Natural killer cell (primary cell): ENCODE results near the gene MTO1. TPM values are rescaled to one million over a fixed set of nuclear protein-coding genes. Genes with fewer than 3 reads are reported as not detected.
"Not testable (repeated sequence)": the region's sequence is repeated elsewhere in the genome, so short reads cannot be mapped to it uniquely, and the experiment has no call there.

Experiments used
- ATAC-seq, 3 donors: fragments of 150-1000 bp in 2 of 3; fragments of 200-7000 bp in 1 of 3; cut with Tn5 transposase; 1 replicate in 1 of 3; 2 replicates in 2 of 3; pipeline ENCODE4 v1.10.0; 2021; ENCODE audit warnings: mild to moderate bottlenecking in 2 of 3, moderate library complexity in 2 of 3
- DNase-seq, 2 donors: peaks; one replicate each; pipeline versions ENCODE4 v3.0.0 to v3.0.0-alpha.2; 2013 to 2021; ENCODE audit warnings: mixed read lengths in 1 of 2
- H3K27ac ChIP-seq: one replicate; pipeline ENCODE4 v1.5.1; 2013; ENCODE audit warnings: mild to moderate bottlenecking, low read length
- H3K27me3 ChIP-seq: one replicate; pipeline ENCODE4 v1.6.1; 2013; ENCODE audit warnings: low read length; ENCODE audit not compliant: control insufficient read depth, insufficient read depth
- H3K36me3 ChIP-seq: one replicate; pipeline ENCODE4 v1.6.1; 2013; ENCODE audit warnings: low read length; ENCODE audit not compliant: control insufficient read depth, insufficient read depth
- H3K4me1 ChIP-seq: one replicate; pipeline ENCODE4 v1.6.1; 2013; ENCODE audit warnings: low read length; ENCODE audit not compliant: control insufficient read depth, insufficient read depth
- H3K4me3 ChIP-seq: one replicate; pipeline ENCODE4 v1.5.1; 2013; ENCODE audit warnings: low read length
- H3K9me3 ChIP-seq: one replicate; pipeline ENCODE4 v1.6.1; 2013; ENCODE audit warnings: low read length; ENCODE audit not compliant: control insufficient read depth, insufficient read depth
- H3K27ac Mint-ChIP-seq, 2 donors: one replicate each; pipeline ENCODE4 v1.8.0; 2022; ENCODE audit warnings: mild to moderate bottlenecking in 2 of 2, mixed read lengths in 2 of 2, moderate library complexity in 1 of 2
- H3K27me3 Mint-ChIP-seq, 2 donors: one replicate each; pipeline ENCODE4 v1.8.0; 2022; ENCODE audit warnings: low read depth in 2 of 2, mixed read lengths in 2 of 2
- H3K36me3 Mint-ChIP-seq: one replicate; pipeline ENCODE4 v1.8.0; 2022; ENCODE audit warnings: mixed read lengths
- H3K4me1 Mint-ChIP-seq, 2 donors: one replicate each; pipeline ENCODE4 v1.8.0; 2022; ENCODE audit warnings: mixed read lengths in 2 of 2
- H3K4me3 Mint-ChIP-seq: one replicate; pipeline ENCODE4 v1.8.0; 2022; ENCODE audit warnings: mild to moderate bottlenecking, moderate library complexity, mixed read lengths
- H3K9me3 Mint-ChIP-seq, 2 donors: one replicate each; pipeline ENCODE4 v1.8.0; 2022; ENCODE audit warnings: mixed read lengths in 2 of 2
- CTCF ChIP-seq: fragments of 200-600 bp; IDR thresholded peaks from one replicate; pipeline ENCODE4 v1.8.0; 2022; ENCODE audit warnings: antibody characterized with exemption
- WGBS: methylation state at CpG from one replicate; pipeline ENCODE4 v1.1.7; 2013; ENCODE audit warnings: missing lambda C conversion rate; ENCODE audit not compliant: insufficient coverage; 5-methylcytosine and 5-hydroxymethylcytosine counted together
- intact Hi-C: fragments of 100-400 bp; cut with micrococcal nuclease; formaldehyde crosslinking; loops from one replicate; pipeline ENCODE4 v1.14.2; 2022
- total RNA-seq, 4 donors: library from RNA; stranded (reverse); fragments of 120-200 nt in 1 of 4; gene quantifications; one replicate each; pipeline versions ENCODE4 v1.2.3 to v1.2.4, GENCODE V29; 2013 to 2022

Gene MTO1
- total RNA-seq, 3 donors from 2014 or later (not counting 1 experiment from before 2014, with no cell fraction given), result 37.8 to 46.1 (median 41.3) TPM

GRCh38 chr6:73542891-73543290, 81.4 kb downstream of the MTO1 start:
- no peaks in the 10 kb centered on the region for H3K27me3 ChIP-seq
- ATAC-seq, result no peak
- H3K9me3 ChIP-seq, result no peaks in the 10 kb centered on the region
- no peaks in the 10 kb centered on the region for H3K9me3 Mint-ChIP-seq
- H3K36me3 ChIP-seq, result no peaks in the 10 kb centered on the region
- DNase-seq, result no peak
- H3K27ac ChIP-seq, result no peak overlapping the region
- H3K4me3 ChIP-seq, result no peak overlapping the region
- 81% methylated on average over 4 of the region's 5 CpGs for WGBS
- H3K36me3 Mint-ChIP-seq, result no peaks in the 10 kb centered on the region
- H3K27me3 Mint-ChIP-seq, result no peaks in the 10 kb centered on the region
- no peaks in the 10 kb centered on the region for H3K4me1 Mint-ChIP-seq
- no peak overlapping the region for H3K4me3 Mint-ChIP-seq
- H3K27ac Mint-ChIP-seq, result no peak overlapping the region
- H3K4me1 ChIP-seq, result no peaks in the 10 kb centered on the region
- intact Hi-C loops, result no loop called here
- TF ChIP-seq CTCF, result no peak

GRCh38 chr6:73547036-73547435, 85.5 kb downstream of the MTO1 start:
- Mint-ChIP-seq H3K4me1 (no peaks in the 10 kb centered on the region), H3K4me3 (no peak overlapping the region), H3K36me3 (no peaks in the 10 kb centered on the region), H3K27ac (no peak overlapping the region), H3K9me3 (no peaks in the 10 kb centered on the region), H3K27me3 (no peaks in the 10 kb centered on the region)
- Histone ChIP-seq H3K27me3 (no peaks in the 10 kb centered on the region), H3K36me3 (no peaks in the 10 kb centered on the region), H3K4me3 (no peak overlapping the region), H3K27ac (no peak overlapping the region), H3K9me3 (no peaks in the 10 kb centered on the region), H3K4me1 (no peaks in the 10 kb centered on the region)
- no peak for TF ChIP-seq CTCF
- DNase-seq (no peak), ATAC-seq (no peak)
- WGBS, result no CpG with 5 or more reads among the region's 1 CpG
- intact Hi-C loops, result no loop called here

- 85% methylated on average over 7 of the region's 12 CpGs for WGBS
- Mint-ChIP-seq H3K9me3 (no peaks in the 10 kb centered on the region), H3K27me3 (no peaks in the 10 kb centered on the region)
Measured at GRCh38 chr6:73548458-73549446, 87.2 kb downstream of the MTO1 start.

GRCh38 chr6:73551115-73551514, 89.6 kb downstream of the MTO1 start:
- WGBS, result 85% methylated on average over 4 of the region's 4 CpGs

More at GRCh38 chr6:73548458-73549446, 87.2 kb downstream of the MTO1 start:
- Mint-ChIP-seq H3K4me3 (no peak overlapping the region), H3K36me3 (no peaks in the 10 kb centered on the region), H3K4me1 (no peaks in the 10 kb centered on the region), H3K27ac (no peak overlapping the region)
- no peak overlapping the region for H3K4me3 ChIP-seq
- TF ChIP-seq CTCF, result no peak
- H3K36me3 ChIP-seq, result no peaks in the 10 kb centered on the region
- no peak for DNase-seq
- no peaks in the 10 kb centered on the region for H3K4me1 ChIP-seq
- no peaks in the 10 kb centered on the region for H3K9me3 ChIP-seq
- H3K27ac ChIP-seq, result no peak overlapping the region
- no peak for ATAC-seq
- intact Hi-C loops, result no loop called here
- no peaks in the 10 kb centered on the region for H3K27me3 ChIP-seq

GRCh38 chr6:73555380-73555949, 93.9 kb downstream of the MTO1 start:
- intact Hi-C loops, H3K27me3 Mint-ChIP-seq, H3K4me3 ChIP-seq, H3K36me3 ChIP-seq, H3K4me1 ChIP-seq, ATAC-seq, H3K4me1 Mint-ChIP-seq, H3K36me3 Mint-ChIP-seq, H3K9me3 Mint-ChIP-seq, H3K27me3 ChIP-seq, H3K27ac ChIP-seq, H3K9me3 ChIP-seq, DNase-seq, H3K4me3 Mint-ChIP-seq, H3K27ac Mint-ChIP-seq: not testable (repeated sequence)
- WGBS, result 96% methylated on average over 9 of the region's 11 CpGs

More at GRCh38 chr6:73551115-73551514, 89.6 kb downstream of the MTO1 start:
- DNase-seq, H3K27ac Mint-ChIP-seq, H3K4me1 ChIP-seq, H3K9me3 ChIP-seq, H3K36me3 Mint-ChIP-seq, H3K4me1 Mint-ChIP-seq, H3K4me3 Mint-ChIP-seq, H3K27me3 Mint-ChIP-seq, H3K27ac ChIP-seq, H3K36me3 ChIP-seq, H3K4me3 ChIP-seq, H3K9me3 Mint-ChIP-seq, ATAC-seq, H3K27me3 ChIP-seq, intact Hi-C loops: not testable (repeated sequence)
